SK-N-MC (cell line): Measurements from ENCODE around the gene VSIG2.

Experiments
- EZH2 ChIP-seq: fragments of 200-600 bp; sonication (generic); IDR thresholded peaks from one replicate; pipeline ENCODE4 v1.6.1; 2017; ENCODE audit warnings: antibody characterized with exemption
- FOXP2 ChIP-seq: optimal IDR thresholded peaks from 2 replicates; pipeline ENCODE3; 2011; ENCODE audit warnings: mild to moderate bottlenecking, moderate library complexity; ENCODE audit not compliant: insufficient read depth; ENCODE audit errors: extremely low read length, control extremely low read depth
- POLR2AphosphoS5 ChIP-seq: IDR thresholded peaks from 2 replicates; pipeline ENCODE4 v1.6.1; 2012; ENCODE audit warnings: mild to moderate bottlenecking, low read depth, low read length, borderline replicate concordance

- TF ChIP-seq EZH2 (no peak), POLR2AphosphoS5 (no peak), FOXP2 (no peak)
These were observed 29.9 kb downstream of the VSIG2 start for GRCh38 chr11:124722176-124722575.
